ENCODE data around the gene EFEMP2.

The EFEMP2 gene

GRCh38 chr11:65903715-65904114 is 31.1 kb upstream of the EFEMP2 start:
- Histone ChIP-seq H3K4me3 (ENCODE audit: low read length) (no peak overlapping the region), H3F3A (ENCODE audit: control insufficient read depth, insufficient read depth) (no peaks in the 10 kb centered on the region), H4K20me1 (ENCODE audit: control insufficient read depth, insufficient read depth, low read depth, low read length) (no peaks in the 10 kb centered on the region), H3K79me2 (ENCODE audit: control insufficient read depth, low read length) (no peaks in the 10 kb centered on the region), H3K9me2 (replicated peaks; ENCODE audit: control insufficient read depth, low read length) (no peaks in the 10 kb centered on the region), H3K4me1 (ENCODE audit: control insufficient read depth, low read length) (peaks cover 18% of the 10 kb centered on the region), H3K36me3 (ENCODE audit: control insufficient read depth, low read length) (no peaks in the 10 kb centered on the region), H3K27me3 (ENCODE audit: control insufficient read depth, low read length) (peaks cover 40% of the 10 kb centered on the region), H3K9me3 (ENCODE audit: control insufficient read depth, insufficient read depth, low read length) (no peaks in the 10 kb centered on the region), H3K27ac (ENCODE audit: low read depth, low read length) (no peak overlapping the region), H3K4me2 (ENCODE audit: low read length) (no peak overlapping the region)
- TF ChIP-seq CTCF (IDR thresholded peaks at IDR 0.05; ENCODE audit: low read depth, low read length, poor library complexity, severe bottlenecking) (no peak), EZH2phosphoT487 (IDR thresholded peaks at IDR 0.05; ENCODE audit: borderline replicate concordance, low read length) (no peak)

- no peak overlapping the region for H3K4me3 ChIP-seq (ENCODE audit: low read length)
- no peaks in the 10 kb centered on the region for H3K9me3 ChIP-seq (ENCODE audit: control insufficient read depth, insufficient read depth, low read length)
- H3K36me3 ChIP-seq (ENCODE audit: control insufficient read depth, low read length): no peaks in the 10 kb centered on the region
- no peak overlapping the region for H3K4me2 ChIP-seq (ENCODE audit: low read length)
- H3K27ac ChIP-seq (ENCODE audit: low read depth, low read length): no peak overlapping the region
- no peaks in the 10 kb centered on the region for H4K20me1 ChIP-seq (ENCODE audit: control insufficient read depth, insufficient read depth, low read depth, low read length)
- H3F3A ChIP-seq (ENCODE audit: control insufficient read depth, insufficient read depth): no peaks in the 10 kb centered on the region; the same call in 1 of the 2 replicates
- peaks cover 18% of the 10 kb centered on the region for H3K4me1 ChIP-seq (ENCODE audit: control insufficient read depth, low read length)
- peaks cover 45% of the 10 kb centered on the region for H3K27me3 ChIP-seq (ENCODE audit: control insufficient read depth, low read length)
- TF ChIP-seq EZH2phosphoT487 (IDR thresholded peaks at IDR 0.05; ENCODE audit: borderline replicate concordance, low read length): no peak
- TF ChIP-seq CTCF (IDR thresholded peaks at IDR 0.05; ENCODE audit: low read depth, low read length, poor library complexity, severe bottlenecking): no peak
- H3K9me2 ChIP-seq (replicated peaks; ENCODE audit: control insufficient read depth, low read length): no peaks in the 10 kb centered on the region
- H3K79me2 ChIP-seq (ENCODE audit: control insufficient read depth, low read length): no peaks in the 10 kb centered on the region
Observed at GRCh38 chr11:65903068-65903481, 30.5 kb upstream of the EFEMP2 start.

GRCh38 chr11:65900899-65901180 is 28.2 kb upstream of the EFEMP2 start:
- H3K4me1 ChIP-seq (ENCODE audit: control insufficient read depth, low read length): peaks cover 18% of the 10 kb centered on the region
- peaks cover 41% of the 10 kb centered on the region for H3K27me3 ChIP-seq (ENCODE audit: control insufficient read depth, low read length)
- no peaks in the 10 kb centered on the region for H4K20me1 ChIP-seq (ENCODE audit: control insufficient read depth, insufficient read depth, low read depth, low read length)
- H3K36me3 ChIP-seq (ENCODE audit: control insufficient read depth, low read length): no peaks in the 10 kb centered on the region
- H3K4me2 ChIP-seq (ENCODE audit: low read length): peak overlapping the region; percentile 76
- no peaks in the 10 kb centered on the region for H3K9me2 ChIP-seq (replicated peaks; ENCODE audit: control insufficient read depth, low read length)
- no peak overlapping the region for H3K4me3 ChIP-seq (ENCODE audit: low read length)
- no peak overlapping the region for H3K27ac ChIP-seq (ENCODE audit: low read depth, low read length)
- H3K79me2 ChIP-seq (ENCODE audit: control insufficient read depth, low read length): no peaks in the 10 kb centered on the region
- H3F3A ChIP-seq (ENCODE audit: control insufficient read depth, insufficient read depth): peaks cover 3% of the 10 kb centered on the region; the same call in 1 of the 2 replicates
- TF ChIP-seq EZH2phosphoT487 (IDR thresholded peaks at IDR 0.05; ENCODE audit: borderline replicate concordance, low read length): no peak
- TF ChIP-seq CTCF (IDR thresholded peaks at IDR 0.05; ENCODE audit: low read depth, low read length, poor library complexity, severe bottlenecking): no peak
- no peaks in the 10 kb centered on the region for H3K9me3 ChIP-seq (ENCODE audit: control insufficient read depth, insufficient read depth, low read length)

All from DOHH2 (cell line).